ENCODE results near the gene HIBADH. TPM values are rescaled to one million over a fixed set of nuclear protein-coding genes. Genes with fewer than 3 reads are reported as not detected.
"Not testable (repeated sequence)": the region's sequence is repeated elsewhere in the genome, so short reads cannot be mapped to it uniquely, and the experiment has no call there.

HIBADH gene
- total RNA-seq, 1 donor from 2014 or later: 39.1 TPM

GRCh38 chr7:27501879-27502278 lies 160.8 kb downstream of the HIBADH start:
- H3K9me3 ChIP-seq (ENCODE audit: control insufficient read depth in 3 of 3, low read length in 3 of 3); H3K4me3 ChIP-seq (ENCODE audit: low read length in 3 of 3); H3K9ac ChIP-seq (ENCODE audit: low read depth in 1 of 3, low read length in 3 of 3); H3K27me3 ChIP-seq (ENCODE audit: control insufficient read depth in 3 of 3, insufficient read depth in 3 of 3, low read length in 3 of 3); H3K4me1 ChIP-seq (ENCODE audit: control insufficient read depth in 3 of 3, insufficient read depth in 3 of 3, low read length in 3 of 3); H3K36me3 ChIP-seq (ENCODE audit: control insufficient read depth in 3 of 3, insufficient read depth in 3 of 3, low read length in 3 of 3); H3K27ac ChIP-seq (ENCODE audit: low read depth, low read length): not testable (repeated sequence)

GRCh38 chr7:27501001-27501400 lies 161.7 kb downstream of the HIBADH start:
- Histone ChIP-seq H3K4me3 (ENCODE audit: low read length in 3 of 3) (no peak overlapping the region), H3K9ac (ENCODE audit: low read depth in 1 of 3, low read length in 3 of 3) (no peak overlapping the region), H3K27ac (ENCODE audit: low read depth, low read length) (no peak overlapping the region), H3K27me3 (ENCODE audit: control insufficient read depth in 3 of 3, insufficient read depth in 3 of 3, low read length in 3 of 3) (no peaks in the 10 kb centered on the region), H3K9me3 (ENCODE audit: control insufficient read depth in 3 of 3, low read length in 3 of 3) (no peaks in the 10 kb centered on the region), H3K36me3 (ENCODE audit: control insufficient read depth in 3 of 3, insufficient read depth in 3 of 3, low read length in 3 of 3) (no peaks in the 10 kb centered on the region), H3K4me1 (ENCODE audit: control insufficient read depth in 3 of 3, insufficient read depth in 3 of 3, low read length in 3 of 3) (no peaks in the 10 kb centered on the region)

- Histone ChIP-seq H3K27ac (ENCODE audit: low read depth, low read length) (no peak overlapping the region), H3K36me3 (ENCODE audit: control insufficient read depth in 3 of 3, insufficient read depth in 3 of 3, low read length in 3 of 3) (no peaks in the 10 kb centered on the region), H3K9ac (ENCODE audit: low read depth in 1 of 3, low read length in 3 of 3) (no peak overlapping the region), H3K27me3 (ENCODE audit: control insufficient read depth in 3 of 3, insufficient read depth in 3 of 3, low read length in 3 of 3) (no peaks in the 10 kb centered on the region), H3K9me3 (ENCODE audit: control insufficient read depth in 3 of 3, low read length in 3 of 3) (no peaks in the 10 kb centered on the region), H3K4me1 (ENCODE audit: control insufficient read depth in 3 of 3, insufficient read depth in 3 of 3, low read length in 3 of 3) (no peaks in the 10 kb centered on the region), H3K4me3 (ENCODE audit: low read length in 3 of 3) (no peak overlapping the region)
Measured at GRCh38 chr7:27492224-27492623, 170.5 kb downstream of the HIBADH start.

GRCh38 chr7:27491534-27491933 lies 171.1 kb downstream of the HIBADH start:
- Histone ChIP-seq H3K27ac (ENCODE audit: low read depth, low read length) (no peak overlapping the region), H3K9ac (ENCODE audit: low read depth in 1 of 3, low read length in 3 of 3) (no peak overlapping the region), H3K36me3 (ENCODE audit: control insufficient read depth in 3 of 3, insufficient read depth in 3 of 3, low read length in 3 of 3) (no peaks in the 10 kb centered on the region), H3K9me3 (ENCODE audit: control insufficient read depth in 3 of 3, low read length in 3 of 3) (no peaks in the 10 kb centered on the region), H3K27me3 (ENCODE audit: control insufficient read depth in 3 of 3, insufficient read depth in 3 of 3, low read length in 3 of 3) (no peaks in the 10 kb centered on the region), H3K4me3 (ENCODE audit: low read length in 3 of 3) (no peak overlapping the region), H3K4me1 (ENCODE audit: control insufficient read depth in 3 of 3, insufficient read depth in 3 of 3, low read length in 3 of 3) (no peaks in the 10 kb centered on the region)

GRCh38 chr7:27487509-27487908 lies 175.2 kb downstream of the HIBADH start:
- no peak overlapping the region for H3K27ac ChIP-seq (ENCODE audit: low read depth, low read length)
- no peaks in the 10 kb centered on the region for H3K4me1 ChIP-seq (ENCODE audit: control insufficient read depth in 3 of 3, insufficient read depth in 3 of 3, low read length in 3 of 3)
- H3K9ac ChIP-seq (ENCODE audit: low read depth in 1 of 3, low read length in 3 of 3): no peak overlapping the region
- H3K27me3 ChIP-seq (ENCODE audit: control insufficient read depth in 3 of 3, insufficient read depth in 3 of 3, low read length in 3 of 3): no peaks in the 10 kb centered on the region
- H3K4me3 ChIP-seq (ENCODE audit: low read length in 3 of 3): no peak overlapping the region
- no peaks in the 10 kb centered on the region for H3K36me3 ChIP-seq (ENCODE audit: control insufficient read depth in 3 of 3, insufficient read depth in 3 of 3, low read length in 3 of 3)
- H3K9me3 ChIP-seq (ENCODE audit: control insufficient read depth in 3 of 3, low read length in 3 of 3): no peaks in the 10 kb centered on the region

GRCh38 chr7:27484451-27484850 lies 178.2 kb downstream of the HIBADH start:
- no peak overlapping the region for H3K4me3 ChIP-seq (ENCODE audit: low read length in 3 of 3)
- no peaks in the 10 kb centered on the region for H3K9me3 ChIP-seq (ENCODE audit: control insufficient read depth in 3 of 3, low read length in 3 of 3)
- H3K27me3 ChIP-seq (ENCODE audit: control insufficient read depth in 3 of 3, insufficient read depth in 3 of 3, low read length in 3 of 3): no peaks in the 10 kb centered on the region
- H3K36me3 ChIP-seq (ENCODE audit: control insufficient read depth in 3 of 3, insufficient read depth in 3 of 3, low read length in 3 of 3): no peaks in the 10 kb centered on the region
- no peak overlapping the region for H3K27ac ChIP-seq (ENCODE audit: low read depth, low read length)
- no peaks in the 10 kb centered on the region for H3K4me1 ChIP-seq (ENCODE audit: control insufficient read depth in 3 of 3, insufficient read depth in 3 of 3, low read length in 3 of 3)
- no peak overlapping the region for H3K9ac ChIP-seq (ENCODE audit: low read depth in 1 of 3, low read length in 3 of 3)

GRCh38 chr7:27482219-27482618 lies 180.5 kb downstream of the HIBADH start:
- no peaks in the 10 kb centered on the region for H3K9me3 ChIP-seq (ENCODE audit: control insufficient read depth in 3 of 3, low read length in 3 of 3)
- H3K36me3 ChIP-seq (ENCODE audit: control insufficient read depth in 3 of 3, insufficient read depth in 3 of 3, low read length in 3 of 3): no peaks in the 10 kb centered on the region
- no peaks in the 10 kb centered on the region for H3K4me1 ChIP-seq (ENCODE audit: control insufficient read depth in 3 of 3, insufficient read depth in 3 of 3, low read length in 3 of 3)
- H3K9ac ChIP-seq (ENCODE audit: low read depth in 1 of 3, low read length in 3 of 3): no peak overlapping the region
- H3K4me3 ChIP-seq (ENCODE audit: low read length in 3 of 3): no peak overlapping the region
- H3K27me3 ChIP-seq (ENCODE audit: control insufficient read depth in 3 of 3, insufficient read depth in 3 of 3, low read length in 3 of 3): no peaks in the 10 kb centered on the region
- H3K27ac ChIP-seq (ENCODE audit: low read depth, low read length): no peak overlapping the region

- no peak overlapping the region for H3K4me3 ChIP-seq (ENCODE audit: low read length in 3 of 3)
- no peaks in the 10 kb centered on the region for H3K36me3 ChIP-seq (ENCODE audit: control insufficient read depth in 3 of 3, insufficient read depth in 3 of 3, low read length in 3 of 3)
- peaks cover 0 to 3% (median 0%) of the 10 kb centered on the region in 3 donors for H3K27me3 ChIP-seq (ENCODE audit: control insufficient read depth in 3 of 3, insufficient read depth in 3 of 3, low read length in 3 of 3)
Measured at GRCh38 chr7:27478556-27478955, 184.1 kb downstream of the HIBADH start.

GRCh38 chr7:27478084-27478483 lies 184.6 kb downstream of the HIBADH start:
- no peak overlapping the region for H3K4me3 ChIP-seq (ENCODE audit: low read length in 3 of 3)
- H3K9me3 ChIP-seq (ENCODE audit: control insufficient read depth in 3 of 3, low read length in 3 of 3): no peaks in the 10 kb centered on the region
- peaks cover 0 to 3% (median 0%) of the 10 kb centered on the region in 3 donors for H3K27me3 ChIP-seq (ENCODE audit: control insufficient read depth in 3 of 3, insufficient read depth in 3 of 3, low read length in 3 of 3)
- no peak overlapping the region for H3K9ac ChIP-seq (ENCODE audit: low read depth in 1 of 3, low read length in 3 of 3)
- H3K36me3 ChIP-seq (ENCODE audit: control insufficient read depth in 3 of 3, insufficient read depth in 3 of 3, low read length in 3 of 3): no peaks in the 10 kb centered on the region
- no peak overlapping the region for H3K27ac ChIP-seq (ENCODE audit: low read depth, low read length)
- H3K4me1 ChIP-seq (ENCODE audit: control insufficient read depth in 3 of 3, insufficient read depth in 3 of 3, low read length in 3 of 3): no peaks in the 10 kb centered on the region

More at GRCh38 chr7:27478556-27478955, 184.1 kb downstream of the HIBADH start:
- Histone ChIP-seq H3K9ac (ENCODE audit: low read depth in 1 of 3, low read length in 3 of 3) (no peak overlapping the region), H3K9me3 (ENCODE audit: control insufficient read depth in 3 of 3, low read length in 3 of 3) (no peaks in the 10 kb centered on the region), H3K27ac (ENCODE audit: low read depth, low read length) (no peak overlapping the region), H3K4me1 (ENCODE audit: control insufficient read depth in 3 of 3, insufficient read depth in 3 of 3, low read length in 3 of 3) (no peaks in the 10 kb centered on the region)

GRCh38 chr7:27476493-27476892 lies 186.2 kb downstream of the HIBADH start:
- no peaks in the 10 kb centered on the region for H3K36me3 ChIP-seq (ENCODE audit: control insufficient read depth in 3 of 3, insufficient read depth in 3 of 3, low read length in 3 of 3)

More at GRCh38 chr7:27476493-27476892, 186.2 kb downstream of the HIBADH start:
- Histone ChIP-seq H3K4me3 (ENCODE audit: low read length in 3 of 3) (no peak overlapping the region), H3K9ac (ENCODE audit: low read depth in 1 of 3, low read length in 3 of 3) (no peak overlapping the region), H3K4me1 (ENCODE audit: control insufficient read depth in 3 of 3, insufficient read depth in 3 of 3, low read length in 3 of 3) (no peaks in the 10 kb centered on the region), H3K27me3 (ENCODE audit: control insufficient read depth in 3 of 3, insufficient read depth in 3 of 3, low read length in 3 of 3) (peaks cover 0 to 3% (median 0%) of the 10 kb centered on the region in 3 donors), H3K27ac (ENCODE audit: low read depth, low read length) (no peak overlapping the region), H3K9me3 (ENCODE audit: control insufficient read depth in 3 of 3, low read length in 3 of 3) (no peaks in the 10 kb centered on the region)

Data from skeletal muscle tissue (tissue), 4 donors.